Measurements from ENCODE around the gene MATN1.

GRCh38 chr1:30689901-30690645 is 33.3 kb downstream of the MATN1 start:
- no peak for TF ChIP-seq CTCF (IDR thresholded peaks at IDR 0.05; ENCODE audit: poor library complexity, severe bottlenecking)
- no peak for TF ChIP-seq POLR2AphosphoS5 (IDR thresholded peaks at IDR 0.05)
- TF ChIP-seq RAD21 (conservative IDR thresholded peaks at IDR 0.05) = no peak
- no peak for TF ChIP-seq TAF1 (IDR thresholded peaks at IDR 0.05; ENCODE audit: low read depth)
- TF ChIP-seq EZH2 (IDR thresholded peaks at IDR 0.05; ENCODE audit: borderline replicate concordance, insufficient read depth, low read length, poor library complexity, severe bottlenecking) = no peak
- no peak for TF ChIP-seq SMC3 (conservative IDR thresholded peaks at IDR 0.05; ENCODE audit: poor library complexity)
- TF ChIP-seq EP300 (conservative IDR thresholded peaks at IDR 0.05; ENCODE audit: poor library complexity, severe bottlenecking) = no peak

Data from neural cell (in vitro differentiated cells).